HCT116 (cell line): ENCODE data around the gene DAPK2. TPM values are rescaled to one million over a fixed set of nuclear protein-coding genes. Genes with fewer than 3 reads are reported as not detected.

Source experiments
- ATAC-seq: fragments of 200-7000 bp; cut with Tn5 transposase; 2 replicates; pipeline ENCODE4 v1.9.1; 2020; ENCODE audit warnings: mild to moderate bottlenecking, moderate library complexity
- BruUV-seq: library from RNA; stranded (reverse); fragments of 400-500 nt; replicated peaks from 2 replicates; lab custom pipeline; 2021; lab: Mats Ljungman, UMichigan
- CTCF ChIA-PET: fragments of 300-600 bp; sonication (Branson Sonifier 250); formaldehyde crosslinking; loops from one replicate; lab custom pipeline; 2021; ENCODE audit warnings: antibody characterized with exemption; lab: Charles Lee
- POLR2A ChIA-PET: fragments of 300-600, 350-600 bp; sonication (Branson Sonifier 250); formaldehyde crosslinking; loops from one replicate; lab custom pipeline; 2021; ENCODE audit warnings: antibody characterized with exemption; lab: Charles Lee
- RAD21 ChIA-PET, 2 experiments: fragments of 300-600 bp; sonication (Branson Sonifier 250); formaldehyde crosslinking; loops; one replicate each; lab custom pipeline; 2023; ENCODE audit warnings: low total read pairs in 2 of 2; ENCODE audit not compliant: uncharacterized antibody in 2 of 2, unreplicated experiment in 2 of 2, low non-redundant PET in 1 of 2; lab: Charles Lee
- DNase-seq: peaks from one replicate; pipeline ENCODE4 v3.0.0-alpha.2; 2010; ENCODE audit warnings: low read depth, low spot score
- H2AFZ ChIP-seq: fragments of 200-600 bp; shearing (Covaris generic), sonication (generic); 2 replicates; pipeline ENCODE4 v1.6.1; 2017; ENCODE audit warnings: low read depth, mixed run types, mixed read lengths, antibody characterized with exemption, low read length; ENCODE audit not compliant: poor library complexity, severe bottlenecking
- H3K27ac ChIP-seq: 2 replicates; pipeline ENCODE4 v1.5.1; 2012; ENCODE audit warnings: low read depth, low read length
- H3K27me3 ChIP-seq: fragments of 200-600 bp; sonication (generic); 2 replicates; pipeline ENCODE4 v1.6.1; 2016; ENCODE audit warnings: mixed run types, low read length, mixed read lengths; ENCODE audit not compliant: insufficient read depth
- H3K36me3 ChIP-seq, 2 experiments: fragments of 200-500 bp in 1 of 2; fragments of 200-600 bp in 1 of 2; sonication (Bioruptor generic) in 1 of 2; sonication (generic) in 1 of 2; 2 replicates each; pipeline versions ENCODE4 v1.5.1 to v1.6.1; 2014 to 2016; ENCODE audit warnings: low read length in 2 of 2, inconsistent platforms in 1 of 2, mixed read lengths in 1 of 2, mixed run types in 1 of 2; ENCODE audit not compliant: insufficient read depth in 2 of 2, control insufficient read depth in 1 of 2
- H3K4me1 ChIP-seq, 2 experiments: fragments of 200-600 bp in 1 of 2; sonication (generic) in 1 of 2; 2 replicates each; pipeline versions ENCODE4 v1.5.1 to v1.6.1; 2012 to 2017; ENCODE audit warnings: low read length in 2 of 2, inconsistent platforms in 1 of 2, mild to moderate bottlenecking in 1 of 2, mixed read lengths in 1 of 2, mixed run types in 1 of 2, moderate library complexity in 1 of 2; ENCODE audit not compliant: insufficient read depth in 2 of 2, control insufficient read depth in 1 of 2
- H3K4me2 ChIP-seq: fragments of 200-600 bp; sonication (generic); 2 replicates; pipeline ENCODE4 v1.6.1; 2017; ENCODE audit warnings: mixed run types, low read length, mixed read lengths
- H3K4me3 ChIP-seq, 2 experiments: fragments of 200-600 bp in 1 of 2; sonication (generic) in 1 of 2; replicated peaks in 1 of 2; 2 replicates each; pipeline ENCODE4 v1.5.1; 2011 to 2016; ENCODE audit warnings: low read length in 2 of 2, control low read depth in 1 of 2, low read depth in 1 of 2, mild to moderate bottlenecking in 1 of 2, mixed read lengths in 1 of 2, mixed run types in 1 of 2
- H3K79me2 ChIP-seq: fragments of 200-600 bp; sonication (generic); 2 replicates; pipeline ENCODE4 v1.6.1; 2017; ENCODE audit warnings: mild to moderate bottlenecking, mixed run types, low read length, moderate library complexity, mixed read lengths; ENCODE audit not compliant: insufficient read depth
- H3K9ac ChIP-seq: fragments of 200-600 bp; sonication (generic); 2 replicates; pipeline ENCODE4 v1.6.1; 2016; ENCODE audit warnings: low read length, mixed read lengths
- H3K9me2 ChIP-seq: fragments of 200-600 bp; sonication (generic), shearing (Covaris generic); 2 replicates; pipeline ENCODE4 v1.6.1; 2017; ENCODE audit warnings: mixed run types, mild to moderate bottlenecking, moderate library complexity; ENCODE audit not compliant: insufficient read depth
- H3K9me3 ChIP-seq, 2 experiments: fragments of 200-500 bp in 1 of 2; fragments of 200-600 bp in 1 of 2; sonication (Bioruptor generic) in 1 of 2; sonication (generic) in 1 of 2; 2 replicates each; pipeline ENCODE4 v1.6.1; 2014 to 2017; ENCODE audit warnings: low read length in 2 of 2, mixed read lengths in 2 of 2, inconsistent platforms in 1 of 2, low read depth in 1 of 2, mild to moderate bottlenecking in 1 of 2, mixed run types in 1 of 2, moderate library complexity in 1 of 2; ENCODE audit not compliant: control insufficient read depth in 1 of 2, insufficient read depth in 1 of 2
- H4K20me1 ChIP-seq: fragments of 200-600 bp; sonication (generic), shearing (Covaris generic); 2 replicates; pipeline ENCODE4 v1.6.1; 2017; ENCODE audit warnings: mixed run types, mild to moderate bottlenecking, moderate library complexity; ENCODE audit not compliant: insufficient read depth
- CBX3 ChIP-seq: IDR thresholded peaks from 2 replicates; pipeline ENCODE4 v1.6.1; 2012; ENCODE audit warnings: low read depth
- ELF1 ChIP-seq: IDR thresholded peaks from 2 replicates; pipeline ENCODE4 v1.6.1; 2012; ENCODE audit warnings: low read depth, borderline replicate concordance
- JUND ChIP-seq: IDR thresholded peaks from 2 replicates; pipeline ENCODE4 v1.6.1; 2012
- MAX ChIP-seq: IDR thresholded peaks from 2 replicates; pipeline ENCODE4 v1.6.1; 2012
- REST ChIP-seq: IDR thresholded peaks from 2 replicates; pipeline ENCODE4 v1.6.1; 2012; ENCODE audit warnings: low read depth
- SP1 ChIP-seq: IDR thresholded peaks from 2 replicates; pipeline ENCODE4 v1.6.1; 2012; ENCODE audit warnings: low read depth
- YY1 ChIP-seq: IDR thresholded peaks from 2 replicates; pipeline ENCODE4 v1.6.1; 2011; ENCODE audit warnings: low read length, low read depth, moderate library complexity, mild to moderate bottlenecking; ENCODE audit not compliant: insufficient replicate concordance; ENCODE audit errors: extremely low read depth
- intact Hi-C: fragments of 100-400 bp; cut with micrococcal nuclease; formaldehyde crosslinking; loops from 2 replicates; pipeline ENCODE4 v1.10.0; 2022
- total RNA-seq: library from RNA; stranded (reverse); gene quantifications from one replicate; pipeline ENCODE4 v1.2.1, GENCODE V29; 2021; ENCODE audit not compliant: unreplicated experiment

Gene DAPK2
- total RNA-seq, 1 experiment from 2014 or later, result 4.8 TPM

- POLR2A ChIA-PET, result no interaction called here
- Histone ChIP-seq H3K79me2 (no peaks in the 10 kb centered on the region), H4K20me1 (no peaks in the 10 kb centered on the region), H3K27ac (no peak overlapping the region), H3K27me3 (no peaks in the 10 kb centered on the region), H3K36me3 (no peaks in the 10 kb centered on the region), H2AFZ (no peak overlapping the region), H3K9me2 (no peaks in the 10 kb centered on the region), H3K4me1 (peaks cover 13 to 32% of the 10 kb centered on the region in 2 experiments; a peak in 3 of 4 replicates), H3K9me3 (no peaks in the 10 kb centered on the region), H3K4me3 (no peak overlapping the region), H3K9ac (no peak overlapping the region), H3K4me2 (no peak overlapping the region)
- BruUV-seq, result no TSS peak
- TF ChIP-seq CBX3, result no peak
- no peak for TF ChIP-seq REST
- no peak for TF ChIP-seq SP1
- TF ChIP-seq JUND, result no peak
- no peak for TF ChIP-seq YY1
- TF ChIP-seq ELF1, result no peak
- TF ChIP-seq MAX, result no peak
- no peak for DNase-seq
- intact Hi-C loops, result no loop called here
- RAD21 ChIA-PET, result no interaction called here
- ATAC-seq, result no peak
- CTCF ChIA-PET, result no interaction called here
Measured at GRCh38 chr15:63892794-63893441, 153.4 kb downstream of the DAPK2 start.
